NCI-H1105 treated with DMSO at 0.1 percent for 48 hours (cell line): ENCODE results near the gene IL3RA.
"Not testable (repeated sequence)": the region's sequence is repeated elsewhere in the genome, so short reads cannot be mapped to it uniquely, and the experiment has no call there.

Experiments used
- DNase-seq: peaks from one replicate; lab custom pipeline; 2025; lab: John Stamatoyannopoulos, UW

IL3RA gene

DNA sequence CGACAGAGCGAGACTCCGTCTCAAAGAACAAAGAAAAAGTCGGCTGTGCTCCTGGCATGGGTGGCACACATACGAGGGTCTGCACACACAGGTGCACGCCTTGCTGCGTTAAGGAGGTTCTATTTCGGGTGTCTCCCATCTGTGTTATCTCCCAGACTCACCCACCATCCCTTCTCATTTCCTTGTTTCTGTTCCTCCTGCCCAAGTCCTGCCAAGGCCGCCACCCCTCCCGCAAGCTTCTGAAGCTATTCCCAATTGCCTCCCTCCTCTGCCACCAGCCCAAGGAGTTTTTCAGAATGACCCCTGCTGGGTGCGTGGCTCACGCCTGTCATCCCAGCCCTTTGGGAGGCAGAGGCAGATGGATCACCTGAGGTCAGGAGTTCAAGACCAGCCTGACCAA lies 6.0 kb upstream of the IL3RA start:
- no peak for DNase-seq

DNA sequence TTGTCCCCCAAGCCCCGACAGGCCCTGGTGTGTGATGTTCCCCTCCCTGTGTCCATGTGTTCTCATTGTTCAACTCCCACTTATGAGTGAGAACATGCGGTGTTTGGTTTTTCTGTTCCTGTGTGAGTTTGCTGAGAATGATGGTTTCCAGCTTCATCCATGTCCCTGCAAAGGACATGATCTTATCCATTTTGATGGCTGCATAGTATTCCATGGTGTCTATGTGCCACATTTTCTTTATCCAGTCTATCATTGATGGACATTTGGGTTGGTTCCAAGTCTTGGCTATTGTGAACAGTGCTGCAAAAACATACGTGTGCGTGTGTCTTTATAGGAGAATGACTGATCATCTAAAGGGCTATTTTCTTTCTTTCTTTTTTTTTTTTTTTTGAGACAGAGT lies 4.2 kb upstream of the IL3RA start:
- not testable (repeated sequence) for DNase-seq

DNA sequence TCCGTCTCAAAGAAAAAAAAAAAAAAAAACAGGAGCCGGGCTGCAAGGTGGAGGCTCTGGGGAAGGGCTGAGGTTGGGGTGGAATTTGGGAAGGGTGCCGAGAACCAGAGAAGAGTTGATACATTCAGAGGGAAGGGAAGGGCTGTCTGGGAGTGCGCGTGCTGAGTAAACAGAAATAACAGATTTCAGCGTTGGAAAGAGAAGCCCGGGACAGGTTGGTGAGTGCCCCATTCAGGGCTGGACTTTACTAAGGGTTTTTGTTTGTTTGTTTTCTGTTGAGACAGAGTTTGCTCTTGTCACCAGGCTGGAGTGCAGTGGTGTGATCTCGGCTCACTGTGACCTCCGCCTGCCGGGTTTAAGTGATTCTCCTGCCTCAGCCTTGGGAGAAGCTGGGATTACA lies 1.7 kb upstream of the IL3RA start:
- DNase-seq: no peak

DNA sequence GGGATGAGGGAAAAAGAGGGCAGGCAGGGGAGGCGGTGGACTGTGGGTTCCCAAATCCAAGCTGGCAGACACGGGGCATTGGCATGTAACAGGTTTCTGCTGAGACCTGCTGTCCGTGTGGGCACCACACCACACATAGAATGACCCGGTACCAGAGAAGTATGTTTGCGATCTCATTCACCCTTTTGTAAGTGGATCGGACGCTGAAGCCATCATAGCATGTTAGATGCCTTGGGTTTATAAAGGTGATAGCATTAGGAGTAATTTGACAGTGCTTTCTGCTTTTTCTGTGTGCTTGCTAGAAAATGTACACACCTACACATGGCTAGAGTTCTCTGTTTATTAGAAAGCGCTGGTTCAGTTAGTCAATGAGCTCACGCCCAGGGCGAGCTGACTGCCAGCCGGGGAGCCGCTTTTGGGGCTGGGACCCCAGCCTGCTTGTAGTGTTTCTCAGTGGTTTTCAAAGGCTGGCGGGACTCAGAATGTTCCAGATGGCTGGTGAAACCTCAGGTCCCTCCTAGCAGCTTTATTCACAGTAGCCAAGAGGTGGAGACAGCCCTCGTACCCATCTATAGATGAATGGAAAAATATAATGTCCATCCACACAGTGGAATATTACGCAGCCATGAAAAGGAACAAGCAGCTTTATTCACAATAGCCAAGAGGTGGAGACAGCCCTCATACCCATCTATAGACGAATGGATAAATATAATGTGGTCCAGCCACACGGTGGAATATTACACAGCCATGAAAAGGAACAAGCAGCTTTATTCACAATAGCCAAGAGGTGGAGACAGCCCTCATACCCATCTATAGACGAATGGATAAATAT lies 579 bp downstream of the IL3RA start:
- no peak for DNase-seq

DNA sequence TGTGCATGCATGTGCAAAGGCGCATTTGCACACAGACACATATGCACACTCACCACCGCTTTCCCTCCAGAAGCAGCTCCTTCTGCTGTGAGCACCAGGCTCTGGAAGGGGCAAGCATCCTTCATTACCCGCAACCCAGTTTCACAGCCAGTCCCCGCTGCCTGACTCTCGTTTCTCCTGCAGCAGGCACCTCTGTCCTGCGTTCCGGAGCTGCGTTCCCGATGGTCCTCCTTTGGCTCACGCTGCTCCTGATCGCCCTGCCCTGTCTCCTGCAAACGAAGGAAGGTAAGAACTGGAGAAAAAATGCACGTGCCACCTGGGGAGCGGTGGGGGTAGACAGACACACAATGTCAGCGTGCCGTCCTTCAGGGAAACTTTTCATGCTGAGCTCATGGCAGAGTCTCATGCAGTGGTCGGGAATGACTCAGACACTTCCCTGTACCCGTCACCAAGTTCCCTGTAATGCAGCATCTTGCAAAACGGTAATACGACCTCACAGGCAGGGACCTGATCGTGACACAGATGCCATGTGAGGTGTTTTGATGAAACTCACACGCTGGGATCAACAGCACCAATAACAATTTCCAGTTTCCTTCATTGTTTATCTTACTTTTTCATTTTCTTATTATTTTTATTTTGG lies 5.1 kb downstream of the IL3RA start:
- DNase-seq: no peak

DNA sequence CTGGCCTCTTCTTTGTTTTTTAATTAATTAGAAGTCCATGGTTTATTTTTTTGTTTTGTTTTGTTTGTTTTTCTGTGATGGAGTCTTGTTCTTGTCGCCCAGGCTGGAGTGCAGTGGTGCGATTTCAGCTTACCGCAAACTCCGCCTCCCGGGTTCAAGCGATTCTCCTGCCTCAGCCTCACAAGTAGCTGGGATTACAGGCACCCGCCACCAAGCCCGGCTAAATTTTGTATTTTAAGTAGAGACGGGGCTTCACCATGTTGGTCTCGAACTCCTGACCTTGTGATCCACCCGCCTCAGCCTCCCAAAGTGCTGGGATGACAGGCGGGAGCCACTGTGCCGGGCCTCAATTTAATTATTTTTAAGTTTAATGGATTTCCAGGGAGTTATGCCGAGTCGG lies 13.0 kb downstream of the IL3RA start:
- DNase-seq: not testable (repeated sequence)

DNA sequence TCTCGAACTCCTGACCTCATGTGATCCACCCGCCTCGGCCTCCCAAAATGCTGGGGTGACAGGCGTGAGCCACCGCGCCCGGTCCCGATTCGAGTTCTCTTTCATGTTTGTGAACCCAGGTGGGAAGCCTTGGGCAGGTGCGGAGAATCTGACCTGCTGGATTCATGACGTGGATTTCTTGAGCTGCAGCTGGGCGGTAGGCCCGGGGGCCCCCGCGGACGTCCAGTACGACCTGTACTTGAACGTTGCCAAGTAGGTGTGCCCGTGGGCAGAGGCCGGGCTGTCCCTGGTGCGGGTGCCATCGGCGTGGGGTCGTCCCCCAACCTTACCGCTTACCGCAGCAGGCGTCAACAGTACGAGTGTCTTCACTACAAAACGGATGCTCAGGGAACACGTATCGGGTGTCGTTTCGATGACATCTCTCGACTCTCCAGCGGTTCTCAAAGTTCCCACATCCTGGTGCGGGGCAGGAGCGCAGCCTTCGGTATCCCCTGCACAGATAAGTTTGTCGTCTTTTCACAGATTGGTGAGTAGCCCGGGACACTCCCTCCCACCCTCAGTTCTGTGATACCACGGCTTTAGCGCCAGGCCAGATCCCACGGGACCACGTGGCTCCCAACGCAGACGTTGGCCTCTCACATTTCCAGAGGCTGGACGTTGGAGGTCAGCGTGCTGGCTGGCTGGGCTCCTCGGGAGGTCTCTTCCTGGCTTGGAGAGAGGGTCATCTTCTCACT lies 15.6 kb downstream of the IL3RA start:
- no peak for DNase-seq

DNA sequence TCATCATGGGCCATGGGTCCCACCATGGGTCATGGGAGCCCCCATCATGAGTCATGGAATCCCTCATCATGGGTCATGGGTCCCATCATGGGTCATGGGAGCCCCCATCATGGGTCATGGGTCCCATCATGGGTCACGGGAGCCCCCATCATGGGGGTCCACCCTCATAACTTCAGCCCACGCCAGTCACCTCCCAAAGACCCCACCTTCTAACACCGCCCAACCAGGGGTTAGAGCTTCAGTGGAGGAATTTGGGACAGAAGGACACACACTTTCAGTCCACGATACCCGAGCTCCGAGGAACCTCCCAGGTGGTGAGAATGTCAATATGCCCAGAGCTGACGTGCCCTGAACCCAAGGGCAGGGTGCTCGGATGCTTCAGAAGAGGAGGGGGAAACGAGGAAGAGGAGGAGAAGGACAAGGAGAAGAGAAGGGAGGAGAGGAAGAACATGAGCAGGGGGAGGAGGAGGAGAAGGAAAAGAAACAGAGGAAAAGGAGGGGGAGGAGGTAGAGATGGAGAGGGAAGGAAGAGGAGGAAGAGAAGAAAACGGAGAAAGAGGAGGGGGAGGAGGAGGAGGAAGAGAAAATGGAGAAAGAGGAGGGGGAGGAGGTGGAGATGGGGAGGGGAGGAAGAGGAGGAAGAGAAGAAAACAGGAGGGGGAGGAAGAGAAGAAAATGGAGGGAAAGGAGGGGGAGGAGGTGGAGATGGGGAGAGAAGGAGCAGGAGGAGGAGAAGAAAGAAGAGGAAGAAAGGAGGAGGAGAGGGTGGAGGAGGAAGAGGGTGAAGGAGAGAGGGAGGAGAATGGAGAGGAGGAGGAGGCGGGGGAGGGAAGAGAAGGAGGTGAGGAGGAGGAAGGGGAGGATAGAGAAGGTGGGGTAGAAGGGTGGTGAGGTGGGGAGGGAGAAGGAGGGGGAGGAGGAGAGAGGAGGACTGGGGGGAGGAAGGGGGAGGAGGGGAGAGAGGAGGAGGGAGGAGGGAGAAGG lies 17.7 kb downstream of the IL3RA start:
- DNase-seq: no peak

DNA sequence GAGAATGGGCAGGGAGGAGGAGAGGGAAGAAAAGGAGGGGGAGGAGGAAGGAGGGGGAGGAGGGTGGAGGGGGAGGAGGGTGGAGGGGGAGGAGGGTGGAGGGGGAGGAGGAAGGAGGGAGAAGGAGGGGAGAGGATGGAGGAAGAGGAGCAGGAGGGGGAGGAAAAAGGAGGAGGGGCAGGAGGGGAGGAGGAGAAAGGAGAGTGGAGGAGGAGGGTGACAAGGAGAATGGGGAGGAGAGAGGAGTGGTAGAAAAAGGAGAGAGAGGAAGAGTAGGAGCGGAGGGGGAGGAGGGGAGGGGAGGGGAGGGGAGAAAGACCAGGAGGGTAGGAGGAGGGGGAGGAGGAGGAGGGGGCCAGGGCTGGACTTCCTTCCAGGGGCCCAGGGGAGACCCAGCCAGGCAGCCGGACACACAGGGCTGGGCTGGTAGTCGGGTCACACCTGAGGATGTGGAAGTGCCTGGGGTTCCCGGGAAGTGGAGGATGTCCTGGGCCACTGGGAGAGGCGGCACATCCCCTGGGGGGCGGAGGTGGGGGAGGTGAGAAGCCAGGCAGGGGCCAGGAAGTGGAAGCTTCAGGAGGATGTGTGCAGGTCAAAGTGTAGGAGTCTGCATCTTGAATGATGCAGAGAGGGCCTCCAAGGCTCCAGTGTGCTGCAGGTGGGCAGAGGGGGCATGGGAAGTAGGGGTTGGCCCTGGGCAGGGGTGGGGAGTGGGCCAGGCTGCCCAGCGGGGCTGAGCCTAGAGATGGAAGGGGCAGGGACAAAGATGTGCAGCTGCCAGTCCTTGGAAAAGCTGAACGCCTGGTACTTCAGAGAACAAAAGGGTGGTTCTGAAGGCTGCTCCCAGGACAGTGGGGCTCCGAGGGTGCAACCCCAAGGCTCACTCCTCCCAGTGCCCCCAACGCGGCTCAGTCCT lies 18.8 kb downstream of the IL3RA start:
- DNase-seq: no peak

DNA sequence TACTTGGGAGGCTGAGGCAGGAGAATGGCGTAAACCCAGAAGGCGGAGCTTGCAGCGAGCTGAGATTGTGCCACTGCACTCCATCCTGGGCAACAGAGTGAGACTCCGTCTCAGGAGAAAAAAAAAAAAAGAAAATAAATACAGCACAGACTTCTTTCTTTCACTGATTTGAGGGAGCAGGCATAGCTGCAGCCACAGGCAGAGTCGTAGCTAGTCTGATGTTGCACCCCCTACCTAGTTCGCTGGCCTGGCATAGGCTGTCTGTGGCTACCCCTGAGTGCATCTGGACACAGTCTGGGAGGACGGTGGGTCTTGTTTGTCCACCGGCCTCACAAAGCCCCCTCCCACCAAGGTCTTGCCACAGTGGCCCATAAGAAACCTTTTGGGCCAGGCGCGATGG lies 21.4 kb downstream of the IL3RA start:
- no peak for DNase-seq

DNA sequence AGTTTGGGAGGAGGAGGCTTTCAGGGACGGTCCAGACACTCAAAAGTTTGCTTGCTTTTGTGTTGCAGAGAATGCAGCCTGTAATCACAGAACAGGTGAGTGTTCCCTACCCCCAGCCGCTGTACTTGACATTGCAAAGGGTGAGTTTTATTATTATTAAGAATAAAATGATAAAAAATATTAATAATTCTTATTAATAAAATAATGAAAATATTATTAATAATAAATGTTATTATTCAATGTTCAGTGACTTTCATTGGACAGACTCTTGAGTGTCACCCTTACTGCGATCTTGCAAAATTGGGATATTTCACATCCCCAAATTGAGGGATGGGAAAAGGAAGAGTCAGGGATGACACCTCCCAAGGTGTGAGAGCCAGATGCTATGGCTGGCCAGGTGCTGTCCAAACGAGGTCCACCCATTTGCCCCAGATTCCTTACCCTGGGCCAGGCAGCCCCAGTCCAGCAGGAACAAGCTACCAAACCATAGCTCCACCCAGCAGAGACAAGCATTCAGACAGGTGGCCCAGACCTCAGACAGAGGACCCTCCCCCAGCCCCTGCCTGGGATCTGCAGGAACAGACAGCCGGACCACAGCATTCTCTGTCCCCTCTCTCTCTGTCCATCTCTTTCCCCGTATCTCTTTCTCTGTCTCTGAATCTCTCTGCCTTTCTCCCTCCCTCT lies 22.4 kb downstream of the IL3RA start:
- no peak for DNase-seq

DNA sequence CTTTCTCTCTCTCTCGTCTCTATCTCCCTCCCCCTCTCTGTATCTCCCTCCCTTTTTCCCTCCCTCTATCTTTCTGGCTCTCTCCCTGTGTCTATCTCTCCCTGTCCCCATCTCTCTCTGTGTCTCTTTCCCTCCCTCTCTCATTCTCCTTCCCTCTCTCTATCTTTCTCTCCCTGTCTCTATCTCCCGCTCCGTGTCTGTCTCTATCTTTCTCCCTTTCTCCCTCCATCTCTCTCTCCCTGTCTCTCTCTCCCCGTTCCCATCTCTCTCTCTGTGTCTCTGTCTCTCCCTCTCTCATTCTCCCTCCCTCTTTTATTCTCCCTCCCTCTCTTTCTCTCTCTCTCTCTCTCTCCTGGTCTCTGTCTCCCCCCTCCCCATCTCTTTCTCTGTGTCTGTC lies 22.9 kb downstream of the IL3RA start:
- no peak for DNase-seq

DNA sequence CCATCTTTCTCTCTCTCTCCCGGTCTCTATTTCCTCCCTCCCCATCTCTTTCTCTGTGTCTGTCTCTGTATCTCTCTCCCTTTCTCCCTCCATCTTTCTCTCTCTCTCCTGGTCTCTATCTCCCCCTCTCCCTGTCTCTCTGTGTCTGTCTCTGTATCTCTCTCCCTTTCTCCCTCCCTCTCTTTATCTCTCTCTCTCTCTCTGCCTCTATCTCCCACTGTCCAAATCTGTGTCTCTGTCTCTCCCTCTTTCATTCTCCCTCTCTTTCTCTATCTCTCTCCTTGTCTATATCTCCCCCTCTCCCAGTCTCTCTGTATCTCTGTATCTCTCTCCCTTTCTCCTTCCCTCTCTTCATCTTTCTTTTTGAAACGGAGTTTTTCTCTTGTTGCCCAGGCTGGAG lies 23.6 kb downstream of the IL3RA start:
- DNase-seq: no peak

DNA sequence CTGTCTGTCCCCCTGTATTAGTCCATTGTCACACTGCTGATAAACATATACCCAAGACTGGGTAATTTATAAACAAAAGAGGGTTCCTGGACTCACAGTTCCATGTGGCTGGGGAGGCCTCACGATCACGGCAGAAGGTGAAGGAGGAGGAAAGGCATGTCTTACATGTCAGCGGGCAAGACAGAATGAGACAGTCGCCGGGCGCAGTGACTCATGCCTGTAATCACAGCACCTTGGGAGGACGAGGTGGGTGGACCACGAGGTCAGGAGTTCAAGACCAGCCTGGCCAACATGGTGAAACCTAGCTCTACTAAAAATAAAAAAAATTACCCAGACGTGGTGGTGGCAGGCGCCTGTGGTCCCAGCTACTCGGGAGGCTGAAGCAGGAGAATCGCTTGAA lies 24.7 kb downstream of the IL3RA start:
- DNase-seq: no peak

DNA sequence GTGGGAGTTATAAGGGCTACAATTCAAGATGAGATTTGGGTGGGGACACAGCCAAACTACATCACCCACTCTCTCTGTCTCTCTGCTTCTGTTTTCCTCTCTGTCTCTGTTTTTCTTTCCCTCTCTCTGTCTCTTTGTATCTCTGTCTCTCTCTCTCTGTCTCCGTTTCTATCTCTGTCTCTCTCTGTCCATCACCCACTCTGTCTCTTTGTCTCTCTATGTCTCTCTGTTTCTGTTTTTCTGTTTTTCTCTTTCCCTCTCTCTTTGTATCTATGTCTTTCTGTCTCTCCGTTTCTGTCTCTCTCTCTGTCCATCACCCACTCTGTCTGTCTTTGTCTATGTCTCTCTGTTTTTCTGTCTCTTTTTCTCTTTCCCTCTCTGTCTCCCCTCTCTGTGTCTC lies 25.3 kb downstream of the IL3RA start:
- no peak for DNase-seq

DNA sequence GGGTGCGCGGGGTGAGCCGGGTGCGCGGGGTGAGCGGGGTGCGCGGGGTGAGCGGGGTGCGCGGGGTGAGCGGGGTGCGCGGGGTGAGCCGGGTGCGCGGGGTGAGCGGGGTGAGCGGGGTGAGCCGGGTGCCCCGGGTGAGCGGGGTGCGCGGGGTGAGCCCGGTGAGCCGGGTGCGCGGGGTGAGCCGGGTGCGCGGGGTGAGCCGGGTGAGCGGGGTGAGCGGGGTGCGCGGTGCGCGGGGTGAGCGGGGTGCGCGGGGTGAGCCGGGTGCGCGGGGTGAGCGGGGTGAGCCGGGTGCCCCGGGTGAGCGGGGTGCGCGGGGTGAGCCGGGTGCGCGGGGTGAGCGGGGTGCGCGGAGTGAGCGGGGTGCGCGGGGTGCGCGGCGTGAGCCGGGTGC lies 29.8 kb downstream of the IL3RA start:
- DNase-seq: not testable (repeated sequence)

DNA sequence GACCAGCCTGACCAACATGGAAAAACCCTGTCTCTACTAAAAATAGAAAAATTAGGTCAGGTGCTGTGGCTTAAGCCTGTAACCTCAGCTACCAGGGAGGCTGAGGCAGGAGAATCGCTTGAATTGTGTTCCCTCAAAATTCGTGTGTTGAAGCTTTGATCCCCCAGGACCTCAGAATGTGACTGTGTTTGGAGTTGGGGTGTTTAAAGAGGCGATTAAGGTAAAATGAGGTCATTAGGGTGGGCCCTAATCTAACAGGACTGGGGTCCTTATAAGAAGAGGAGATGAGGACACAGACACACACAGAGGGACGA lies 31.8 kb downstream of the IL3RA start:
- no peak for DNase-seq

DNA sequence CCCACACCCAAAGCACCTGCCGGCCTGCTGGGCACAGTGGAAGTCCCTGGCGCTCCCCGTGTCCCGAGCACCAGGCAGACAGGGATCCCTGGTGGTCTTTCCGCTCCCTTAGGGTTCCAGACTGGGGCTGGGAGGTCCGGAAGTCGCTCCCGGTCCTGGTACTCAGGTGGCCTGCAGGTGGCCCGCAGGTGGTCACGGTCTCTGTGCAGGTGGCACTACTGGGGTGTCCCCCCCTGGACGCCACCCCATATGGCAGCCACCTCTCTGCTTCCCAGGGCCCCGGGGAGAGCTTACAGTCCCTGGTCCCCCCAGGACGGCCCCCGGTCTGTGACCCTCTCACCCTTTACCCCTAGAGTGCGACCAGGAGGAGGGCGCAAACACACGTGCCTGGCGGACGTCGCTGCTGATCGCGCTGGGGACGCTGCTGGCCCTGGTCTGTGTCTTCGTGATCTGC lies 41.7 kb downstream of the IL3RA start:
- DNase-seq: no peak

DNA sequence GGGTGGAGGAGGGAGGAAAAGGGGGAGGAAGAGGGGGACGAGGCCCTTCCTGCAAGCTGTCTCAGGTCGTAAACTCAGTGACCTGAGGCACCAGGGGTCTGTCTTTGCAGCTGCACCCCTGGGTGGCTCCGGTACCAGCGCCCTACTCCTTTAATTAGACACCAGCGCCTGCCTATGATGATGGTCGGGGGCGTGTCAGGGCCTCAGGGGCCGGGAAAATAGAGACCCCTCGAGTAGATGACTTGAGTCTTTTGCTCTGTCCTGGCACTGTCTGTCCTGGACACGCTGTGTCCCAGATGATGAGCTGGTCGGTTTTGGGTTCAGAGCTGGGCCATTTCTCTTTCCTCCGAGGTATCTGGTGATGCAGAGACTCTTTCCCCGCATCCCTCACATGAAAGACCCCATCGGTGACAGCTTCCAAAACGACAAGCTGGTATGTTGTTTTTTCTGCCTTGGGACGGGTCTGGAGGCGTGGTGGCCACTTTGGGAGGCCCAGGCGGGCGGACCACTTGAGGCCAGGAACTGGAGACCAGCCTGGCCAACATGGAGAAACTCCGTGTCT lies 44.2 kb downstream of the IL3RA start:
- DNase-seq: no peak

DNA sequence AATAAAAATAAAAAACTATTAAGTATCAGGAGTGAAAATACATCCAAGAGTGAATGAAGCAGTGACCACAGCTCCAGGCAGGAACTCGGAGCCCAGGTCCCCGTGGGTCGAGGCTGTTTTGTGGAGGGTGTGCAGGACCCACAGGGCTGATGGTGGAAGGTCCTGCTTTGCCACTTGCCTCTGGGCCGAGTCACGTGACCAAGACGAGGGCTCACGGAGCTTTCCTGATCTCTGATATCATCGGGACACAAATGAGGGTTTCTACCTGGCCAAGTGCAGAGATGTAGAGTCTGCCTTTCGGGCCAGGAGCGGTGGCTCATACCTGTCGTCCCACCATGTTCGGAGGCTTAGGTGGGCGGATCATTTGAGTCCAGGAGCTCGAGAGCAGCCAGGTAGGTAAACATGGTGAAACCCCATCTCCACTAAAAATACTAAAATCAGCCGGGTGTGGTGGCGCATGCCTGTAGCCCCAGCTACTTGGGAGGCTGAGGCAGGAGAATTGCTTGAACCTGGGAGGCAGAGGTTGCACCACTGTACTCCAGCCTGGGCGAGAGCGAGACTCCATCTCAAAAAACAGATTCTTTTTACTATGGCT lies 48.2 kb downstream of the IL3RA start:
- DNase-seq: no peak
